Measurements from ENCODE around the gene PCDHGA1.

Gene PCDHGA1

DNA sequence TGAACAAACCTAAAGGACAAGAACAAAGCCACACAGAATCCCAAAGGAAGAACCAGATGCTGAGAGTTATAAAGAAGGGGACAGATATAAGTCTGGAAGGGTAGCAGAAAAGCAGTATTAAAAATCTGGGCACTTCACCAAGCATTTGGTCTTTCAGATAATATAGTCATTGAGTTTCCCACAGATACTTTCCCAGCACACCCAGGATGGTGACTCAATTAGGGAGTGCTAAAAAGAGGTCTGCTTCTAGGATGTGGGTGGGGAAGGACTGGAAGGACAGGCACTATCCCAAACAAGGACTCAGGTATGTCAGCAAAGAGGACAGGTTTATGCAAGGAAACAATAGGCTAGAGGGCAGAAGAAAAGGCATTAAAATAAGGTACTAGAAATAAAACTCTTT, 229.1 kb downstream of the PCDHGA1 start:
- Histone ChIP-seq H3K27ac (ENCODE audit: low read depth, low read length) (no peak overlapping the region), H3K4me2 (ENCODE audit: low read depth, low read length, poor library complexity, severe bottlenecking) (no peak overlapping the region)

DNA sequence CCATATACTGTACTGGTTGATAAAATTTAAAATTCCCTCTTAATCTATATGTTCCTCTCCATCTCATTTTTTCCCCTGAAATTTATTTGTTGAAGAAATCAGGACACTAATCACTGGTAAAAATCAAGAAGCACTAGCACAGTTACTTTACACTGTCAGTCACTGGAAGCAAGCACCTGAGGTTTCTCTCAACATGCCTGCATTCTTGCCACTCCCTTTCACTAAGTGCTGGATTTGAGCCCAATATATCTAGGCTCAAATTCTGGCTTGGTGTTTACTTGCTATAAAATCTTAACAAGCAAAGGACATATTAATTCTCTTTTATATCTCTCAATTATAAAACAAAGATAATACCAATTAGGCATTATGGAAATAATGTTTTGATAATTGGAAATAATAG, 229.8 kb downstream of the PCDHGA1 start:
- Histone ChIP-seq H3K4me3 (ENCODE audit: insufficient read depth, low read length, poor library complexity, severe bottlenecking) (no peak overlapping the region), H3K36me3 (ENCODE audit: low read length) (peaks cover 8% of the 10 kb centered on the region; the same call in 1 of the 2 replicates), H3K4me2 (ENCODE audit: low read depth, low read length, poor library complexity, severe bottlenecking) (no peak overlapping the region)

More for the DNA sequence above, 229.1 kb downstream of the PCDHGA1 start:
- 0 out of 2 replicates have a peak, but pooled peaks cover 5% of the 10 kb centered on the region for H3K36me3 ChIP-seq (ENCODE audit: low read length)
- H3K9me2 ChIP-seq (replicated peaks; ENCODE audit: insufficient read depth, low read length): no peaks in the 10 kb centered on the region
- TF ChIP-seq CTCF (IDR thresholded peaks at IDR 0.05; ENCODE audit: insufficient read depth, low read length, poor library complexity, severe bottlenecking) (no peak), EZH2phosphoT487 (conservative IDR thresholded peaks at IDR 0.05; ENCODE audit: low read length) (no peak)
- no peaks in the 10 kb centered on the region for H3K9me3 ChIP-seq (ENCODE audit: insufficient read depth, low read length)
- no peak overlapping the region for H3K9ac ChIP-seq (ENCODE audit: low read length)
- no peak overlapping the region for H2AFZ ChIP-seq (ENCODE audit: low read depth, low read length, severe bottlenecking)
- no peaks in the 10 kb centered on the region for H3K27me3 ChIP-seq (ENCODE audit: low read length)
- peaks cover 13% of the 10 kb centered on the region for H3F3A ChIP-seq (ENCODE audit: insufficient read depth)
- H3K4me3 ChIP-seq (ENCODE audit: insufficient read depth, low read length, poor library complexity, severe bottlenecking): no peak overlapping the region
- no peaks in the 10 kb centered on the region for H3K79me2 ChIP-seq (ENCODE audit: insufficient read depth, low read length)
- no peaks in the 10 kb centered on the region for H4K20me1 ChIP-seq (ENCODE audit: low read depth, low read length)

DNA sequence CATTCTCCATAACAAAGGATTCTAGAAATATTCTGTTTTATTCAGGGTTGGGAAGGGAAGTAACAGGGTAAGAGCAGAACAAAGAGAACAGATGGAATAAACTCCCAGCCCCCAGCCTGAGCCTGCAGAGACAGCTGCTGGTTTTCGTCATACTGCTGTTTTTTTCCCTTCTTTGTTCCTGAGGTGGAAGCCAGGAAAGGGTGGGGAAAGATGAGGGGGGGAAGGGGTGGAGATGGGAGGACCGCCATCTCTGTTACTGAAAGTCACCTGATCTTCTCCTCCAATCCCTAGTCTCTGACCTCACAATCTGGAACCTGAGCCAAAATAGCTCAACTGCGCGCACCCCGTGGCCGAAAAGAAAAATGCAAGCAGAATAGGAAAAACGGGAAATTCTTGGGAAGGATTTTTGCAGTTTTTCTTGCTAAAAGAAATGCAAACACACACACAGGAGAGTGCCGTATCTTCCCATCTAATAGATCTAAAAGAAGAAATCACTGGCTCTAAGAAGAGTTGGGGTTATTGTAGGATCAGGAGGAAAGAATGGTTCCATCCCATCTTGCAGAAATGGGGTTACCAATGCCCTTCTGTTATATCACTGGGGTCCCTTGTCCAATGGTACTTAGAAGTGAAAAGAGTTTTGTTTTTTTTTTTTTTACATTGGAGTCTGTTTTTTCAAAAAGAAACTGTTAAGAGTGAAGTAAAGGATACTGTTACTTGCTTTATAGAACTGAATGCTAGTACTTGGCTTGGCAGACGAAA, 230.6 kb downstream of the PCDHGA1 start:
- peaks cover 22% of the 10 kb centered on the region for H3F3A ChIP-seq (ENCODE audit: insufficient read depth)
- no peak overlapping the region for H3K9ac ChIP-seq (ENCODE audit: low read length)
- no peak for TF ChIP-seq EZH2phosphoT487 (conservative IDR thresholded peaks at IDR 0.05; ENCODE audit: low read length)
- no peak for TF ChIP-seq CTCF (IDR thresholded peaks at IDR 0.05; ENCODE audit: insufficient read depth, low read length, poor library complexity, severe bottlenecking)
- peaks cover 8% of the 10 kb centered on the region; the same call in 1 of the 2 replicates for H3K36me3 ChIP-seq (ENCODE audit: low read length)
- no peak overlapping the region for H3K4me2 ChIP-seq (ENCODE audit: low read depth, low read length, poor library complexity, severe bottlenecking)
- H3K27ac ChIP-seq (ENCODE audit: low read depth, low read length): no peak overlapping the region
- no peaks in the 10 kb centered on the region for H3K79me2 ChIP-seq (ENCODE audit: insufficient read depth, low read length)
- no peak overlapping the region for H2AFZ ChIP-seq (ENCODE audit: low read depth, low read length, severe bottlenecking)
- no peaks in the 10 kb centered on the region for H3K9me2 ChIP-seq (replicated peaks; ENCODE audit: insufficient read depth, low read length)
- H4K20me1 ChIP-seq (ENCODE audit: low read depth, low read length): no peaks in the 10 kb centered on the region
- no peaks in the 10 kb centered on the region for H3K27me3 ChIP-seq (ENCODE audit: low read length)
- H3K9me3 ChIP-seq (ENCODE audit: insufficient read depth, low read length): no peaks in the 10 kb centered on the region
- no peak overlapping the region for H3K4me3 ChIP-seq (ENCODE audit: insufficient read depth, low read length, poor library complexity, severe bottlenecking)

More for the DNA sequence above, 229.8 kb downstream of the PCDHGA1 start:
- Histone ChIP-seq H3K9me2 (replicated peaks; ENCODE audit: insufficient read depth, low read length) (no peaks in the 10 kb centered on the region), H3K9ac (ENCODE audit: low read length) (no peak overlapping the region), H2AFZ (ENCODE audit: low read depth, low read length, severe bottlenecking) (no peak overlapping the region), H3K79me2 (ENCODE audit: insufficient read depth, low read length) (no peaks in the 10 kb centered on the region), H3K27ac (ENCODE audit: low read depth, low read length) (no peak overlapping the region), H4K20me1 (ENCODE audit: low read depth, low read length) (no peaks in the 10 kb centered on the region), H3K9me3 (ENCODE audit: insufficient read depth, low read length) (no peaks in the 10 kb centered on the region), H3F3A (ENCODE audit: insufficient read depth) (peaks cover 15% of the 10 kb centered on the region), H3K27me3 (ENCODE audit: low read length) (no peaks in the 10 kb centered on the region)
- TF ChIP-seq EZH2phosphoT487 (conservative IDR thresholded peaks at IDR 0.05; ENCODE audit: low read length) (no peak), CTCF (IDR thresholded peaks at IDR 0.05; ENCODE audit: insufficient read depth, low read length, poor library complexity, severe bottlenecking) (no peak)

Measured in SU-DHL-6 (cell line).